Mucosa of rectum (tissue), 2 donors: ENCODE results near the gene CLIP4.
"Not testable (repeated sequence)": the region's sequence is repeated elsewhere in the genome, so short reads cannot be mapped to it uniquely, and the experiment has no call there.

Source experiments
- H3K27ac ChIP-seq, 2 donors: one replicate each; pipeline ENCODE4 v1.7.0; 2013; ENCODE audit warnings: inconsistent platforms in 2 of 2, low read depth in 2 of 2, low read length in 2 of 2
- H3K27me3 ChIP-seq, 2 donors: one replicate each; pipeline ENCODE4 v1.7.0; 2013; ENCODE audit warnings: low read length in 2 of 2; ENCODE audit not compliant: control insufficient read depth in 2 of 2, insufficient read depth in 2 of 2
- H3K36me3 ChIP-seq, 2 donors: one replicate each; pipeline ENCODE4 v1.7.0; 2013; ENCODE audit warnings: low read length in 2 of 2; ENCODE audit not compliant: control insufficient read depth in 2 of 2, insufficient read depth in 2 of 2
- H3K4me1 ChIP-seq, 2 donors: one replicate each; pipeline ENCODE4 v1.7.0; 2013; ENCODE audit warnings: low read length in 2 of 2, mild to moderate bottlenecking in 1 of 2; ENCODE audit not compliant: control insufficient read depth in 2 of 2, insufficient read depth in 2 of 2
- H3K4me3 ChIP-seq, 2 donors: one replicate each; pipeline ENCODE4 v1.7.0; 2013; ENCODE audit warnings: low read length in 2 of 2
- H3K9ac ChIP-seq, 2 donors: one replicate each; pipeline ENCODE4 v1.7.0; 2013; ENCODE audit warnings: low read length in 2 of 2, low read depth in 1 of 2, mild to moderate bottlenecking in 1 of 2
- H3K9me3 ChIP-seq, 2 donors: one replicate each; pipeline ENCODE4 v1.7.0; 2013; ENCODE audit warnings: low read length in 2 of 2; ENCODE audit not compliant: control insufficient read depth in 2 of 2
- donor health status: healthy.
- donor health status: Normal muscosa, but diverticular disease.

Gene CLIP4

GRCh38 chr2:29100564-29100963 is 14.7 kb upstream of the CLIP4 start:
- Histone ChIP-seq H3K36me3 (no peaks in the 10 kb centered on the region), H3K4me1 (no peaks in the 10 kb centered on the region), H3K27ac (no peak overlapping the region), H3K9me3 (no peaks in the 10 kb centered on the region), H3K27me3 (no peaks in the 10 kb centered on the region), H3K9ac (no peak overlapping the region), H3K4me3 (no peak overlapping the region)

GRCh38 chr2:29104688-29105087 is 10.5 kb upstream of the CLIP4 start:
- Histone ChIP-seq H3K36me3 (no peaks in the 10 kb centered on the region), H3K9ac (no peak overlapping the region), H3K4me1 (no peaks in the 10 kb centered on the region), H3K9me3 (no peaks in the 10 kb centered on the region), H3K4me3 (no peak overlapping the region), H3K27ac (no peak overlapping the region), H3K27me3 (no peaks in the 10 kb centered on the region)

GRCh38 chr2:29105375-29105774 is 9.8 kb upstream of the CLIP4 start:
- Histone ChIP-seq H3K9me3 (no peaks in the 10 kb centered on the region), H3K27ac (no peak overlapping the region), H3K4me3 (no peak overlapping the region), H3K36me3 (no peaks in the 10 kb centered on the region), H3K27me3 (no peaks in the 10 kb centered on the region), H3K4me1 (no peaks in the 10 kb centered on the region), H3K9ac (no peak overlapping the region)

GRCh38 chr2:29106256-29106655 is 9.0 kb upstream of the CLIP4 start:
- Histone ChIP-seq H3K27ac (no peak overlapping the region), H3K4me1 (no peaks in the 10 kb centered on the region), H3K9me3 (no peaks in the 10 kb centered on the region), H3K36me3 (no peaks in the 10 kb centered on the region), H3K27me3 (no peaks in the 10 kb centered on the region), H3K9ac (no peak overlapping the region), H3K4me3 (no peak overlapping the region)

GRCh38 chr2:29106980-29107388 is 8.2 kb upstream of the CLIP4 start:
- Histone ChIP-seq H3K9ac (no peak overlapping the region), H3K9me3 (no peaks in the 10 kb centered on the region), H3K4me1 (no peaks in the 10 kb centered on the region), H3K27ac (no peak overlapping the region), H3K36me3 (no peaks in the 10 kb centered on the region), H3K4me3 (no peak overlapping the region), H3K27me3 (no peaks in the 10 kb centered on the region)

DNA sequence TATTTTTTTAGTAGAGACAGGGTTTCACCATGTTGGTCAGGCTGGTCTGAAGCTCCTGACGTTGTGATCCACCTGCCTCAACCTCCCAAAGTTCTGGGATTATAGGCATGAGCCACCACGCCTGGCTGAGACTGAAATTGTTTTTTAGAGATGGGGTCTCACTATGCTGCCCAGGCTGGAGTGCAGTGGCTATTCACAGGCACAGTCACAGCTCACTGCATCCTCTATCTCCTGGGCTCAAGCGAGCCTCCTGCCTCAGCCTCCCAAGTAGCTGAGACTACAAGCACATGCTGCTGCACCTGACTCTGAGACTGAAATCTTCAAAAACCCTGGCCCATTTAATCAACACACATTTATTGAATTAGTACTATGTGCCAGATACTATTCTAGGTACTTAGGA is 7.7 kb upstream of the CLIP4 start:
- H3K27ac ChIP-seq, result not testable (repeated sequence)

GRCh38 chr2:29108225-29108624 is 7.0 kb upstream of the CLIP4 start:
- H3K4me3 ChIP-seq, result no peak overlapping the region
- no peaks in the 10 kb centered on the region for H3K36me3 ChIP-seq
- H3K27me3 ChIP-seq, result no peaks in the 10 kb centered on the region
- H3K4me1 ChIP-seq, result no peaks in the 10 kb centered on the region
- no peak overlapping the region for H3K27ac ChIP-seq
- H3K9ac ChIP-seq, result no peak overlapping the region
- H3K9me3 ChIP-seq, result no peaks in the 10 kb centered on the region

More for the DNA sequence above, 7.7 kb upstream of the CLIP4 start:
- not testable (repeated sequence) for H3K4me3 ChIP-seq, H3K9me3 ChIP-seq, H3K27me3 ChIP-seq, H3K9ac ChIP-seq, H3K36me3 ChIP-seq, H3K4me1 ChIP-seq

- no peaks in the 10 kb centered on the region for H3K4me1 ChIP-seq
- H3K4me3 ChIP-seq, result no peak overlapping the region
- H3K27ac ChIP-seq, result no peak overlapping the region
- H3K36me3 ChIP-seq, result no peaks in the 10 kb centered on the region
- no peak overlapping the region for H3K9ac ChIP-seq
- H3K9me3 ChIP-seq, result no peaks in the 10 kb centered on the region
- no peaks in the 10 kb centered on the region for H3K27me3 ChIP-seq
Observed at GRCh38 chr2:29109246-29109645, 6.0 kb upstream of the CLIP4 start.

DNA sequence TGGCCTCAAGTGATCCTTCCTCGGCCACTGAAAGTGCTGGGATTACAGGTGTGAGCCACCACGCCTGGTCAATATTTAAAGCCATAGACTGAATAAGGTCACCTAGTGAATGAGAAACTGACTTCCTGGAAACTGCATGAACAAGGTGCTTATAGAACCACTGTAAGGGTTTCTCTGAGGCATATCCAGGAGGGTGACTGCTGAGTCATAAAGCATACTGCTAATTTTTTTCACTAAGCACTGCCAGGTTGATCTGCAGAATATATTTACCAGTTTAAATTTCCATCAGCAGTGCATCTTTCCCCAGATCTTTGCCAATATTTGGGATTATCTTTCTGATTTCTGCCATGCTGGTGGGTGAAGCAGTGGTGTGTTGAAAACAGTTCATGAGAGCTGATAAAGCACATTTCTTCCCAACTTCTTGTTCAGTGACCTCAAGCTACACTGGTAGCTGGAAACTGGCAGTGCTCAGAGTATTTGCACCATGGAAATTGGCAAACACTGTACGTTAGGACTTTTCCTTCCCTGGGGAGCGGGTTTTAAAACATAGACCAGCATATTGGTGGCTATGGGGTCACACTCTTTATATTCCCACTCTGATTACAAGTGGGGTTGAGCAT is 4.2 kb upstream of the CLIP4 start:
- Histone ChIP-seq H3K27ac (no peak overlapping the region), H3K4me1 (peaks cover 0 to 2% of the 10 kb centered on the region in 2 donors)

GRCh38 chr2:29112379-29112778 is 2.8 kb upstream of the CLIP4 start:
- no peaks in the 10 kb centered on the region for H3K9me3 ChIP-seq
- no peaks in the 10 kb centered on the region for H3K36me3 ChIP-seq
- H3K4me1 ChIP-seq, result peaks cover 0 to 5% of the 10 kb centered on the region in 2 donors
- no peak overlapping the region for H3K4me3 ChIP-seq
- H3K27me3 ChIP-seq, result no peaks in the 10 kb centered on the region
- H3K27ac ChIP-seq, result no peak overlapping the region
- no peak overlapping the region for H3K9ac ChIP-seq

More for the DNA sequence above, 4.2 kb upstream of the CLIP4 start:
- H3K9me3 ChIP-seq, result no peaks in the 10 kb centered on the region
- no peak overlapping the region for H3K4me3 ChIP-seq
- no peaks in the 10 kb centered on the region for H3K27me3 ChIP-seq
- H3K9ac ChIP-seq, result no peak overlapping the region
- no peaks in the 10 kb centered on the region for H3K36me3 ChIP-seq
